Pulmonary artery endothelial cell (primary cell): ENCODE measurements around the gene KIAA1328. TPM values are rescaled to one million over a fixed set of nuclear protein-coding genes. Genes with fewer than 3 reads are reported as not detected.
"Not testable (repeated sequence)": the region's sequence is repeated elsewhere in the genome, so short reads cannot be mapped to it uniquely, and the experiment has no call there.

Experiments
- DNase-seq: peaks from one replicate; pipeline ENCODE4 v3.0.0-alpha.2; 2011; ENCODE audit warnings: low read depth, low spot score
- total RNA-seq: library from RNA; depleted of rRNA; stranded (reverse); fragments of >200 nt; gene quantifications from 2 replicates; pipeline ENCODE4 v1.2.3, GENCODE V29; 2014

KIAA1328 gene
- total RNA-seq, 1 donor from 2014 or later: 4.4 TPM

GRCh38 chr18:37139876-37140275, 310.9 kb downstream of the KIAA1328 start:
- DNase-seq: no peak

GRCh38 chr18:37144921-37145320, 316.0 kb downstream of the KIAA1328 start:
- no peak for DNase-seq

GRCh38 chr18:37156330-37156942, 327.5 kb downstream of the KIAA1328 start:
- no peak for DNase-seq

- DNase-seq: no peak
Observed at GRCh38 chr18:37160038-37160820, 331.3 kb downstream of the KIAA1328 start.

- no peak for DNase-seq
Observed at GRCh38 chr18:37161491-37161890, 332.6 kb downstream of the KIAA1328 start.

GRCh38 chr18:37162551-37162950, 333.6 kb downstream of the KIAA1328 start:
- no peak for DNase-seq

- DNase-seq: no peak
Observed at GRCh38 chr18:37163119-37163518, 334.2 kb downstream of the KIAA1328 start.

- no peak for DNase-seq
Observed at GRCh38 chr18:37166491-37166890, 337.6 kb downstream of the KIAA1328 start.

- not testable (repeated sequence) for DNase-seq
Observed at GRCh38 chr18:37166966-37167365, 338.0 kb downstream of the KIAA1328 start.

GRCh38 chr18:37170984-37171383, 342.1 kb downstream of the KIAA1328 start:
- DNase-seq: no peak

- no peak for DNase-seq
Observed at GRCh38 chr18:37173384-37173783, 344.5 kb downstream of the KIAA1328 start.

GRCh38 chr18:37175727-37176620, 347.0 kb downstream of the KIAA1328 start:
- DNase-seq: no peak

- DNase-seq: no peak
Observed at GRCh38 chr18:37176621-37176934, 347.7 kb downstream of the KIAA1328 start.

GRCh38 chr18:37179384-37179783, 350.5 kb downstream of the KIAA1328 start:
- no peak for DNase-seq

GRCh38 chr18:37180086-37180485, 351.2 kb downstream of the KIAA1328 start:
- DNase-seq: no peak

- no peak for DNase-seq
Observed at GRCh38 chr18:37182340-37183135, 353.6 kb downstream of the KIAA1328 start.

- no peak for DNase-seq
Observed at GRCh38 chr18:37184209-37184868, 355.4 kb downstream of the KIAA1328 start.

GRCh38 chr18:37188016-37188791, 359.3 kb downstream of the KIAA1328 start:
- DNase-seq: no peak

GRCh38 chr18:37199741-37200140, 370.8 kb downstream of the KIAA1328 start:
- no peak for DNase-seq

GRCh38 chr18:37207343-37207742, 378.4 kb downstream of the KIAA1328 start:
- DNase-seq: no peak
